GM18868 (cell line): Measurements from ENCODE around the gene GP1BA.
A peak's percentile ranks its signal among the peaks of the same experiment; 100 is the strongest.

Experiments used
- ATAC-seq: cut with Tn5 transposase; IDR thresholded peaks from one replicate; pipeline ENCODE4 v1.9.1; 2021; ENCODE audit warnings: mild to moderate bottlenecking, moderate library complexity; ENCODE audit not compliant: unreplicated experiment

Gene GP1BA

DNA sequence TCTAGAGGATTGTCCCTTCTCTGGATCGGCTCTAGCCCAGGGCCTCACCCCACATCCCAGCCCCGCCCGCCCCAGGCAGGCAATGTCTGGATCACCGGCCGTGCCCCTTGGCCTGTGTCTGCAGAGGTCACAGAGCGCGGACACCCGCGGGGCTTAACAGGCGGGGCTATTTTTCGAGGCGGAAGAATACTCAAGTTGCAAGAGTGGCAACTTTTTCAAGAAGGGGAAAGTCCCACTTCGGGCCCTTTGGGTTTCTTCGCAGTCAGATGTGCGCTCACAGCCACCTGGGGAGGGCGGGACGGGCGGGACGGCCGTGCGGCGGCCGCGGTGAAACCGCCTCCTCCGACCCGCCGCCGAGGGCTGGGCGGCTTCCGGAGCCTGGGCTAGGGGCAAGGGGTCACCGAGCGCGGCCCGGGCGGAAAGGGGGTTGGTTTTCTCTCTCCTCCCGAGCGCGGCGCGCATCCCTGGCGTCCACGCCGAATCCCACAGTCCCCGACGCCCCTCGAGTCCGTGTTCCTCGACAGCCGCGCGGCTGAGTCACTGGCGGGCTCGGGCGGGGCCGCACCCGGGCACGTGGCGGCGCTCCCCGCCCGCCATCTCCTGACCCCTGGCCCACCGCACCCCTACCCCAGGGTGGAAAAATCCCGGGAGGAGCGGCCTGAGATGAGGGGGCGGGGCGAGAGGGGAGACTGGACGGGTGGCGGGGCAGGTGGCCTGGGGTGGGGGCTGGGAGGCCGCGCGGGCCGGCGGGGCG, 17.4 kb downstream of the GP1BA start:
- ATAC-seq = peak; percentile 21

DNA sequence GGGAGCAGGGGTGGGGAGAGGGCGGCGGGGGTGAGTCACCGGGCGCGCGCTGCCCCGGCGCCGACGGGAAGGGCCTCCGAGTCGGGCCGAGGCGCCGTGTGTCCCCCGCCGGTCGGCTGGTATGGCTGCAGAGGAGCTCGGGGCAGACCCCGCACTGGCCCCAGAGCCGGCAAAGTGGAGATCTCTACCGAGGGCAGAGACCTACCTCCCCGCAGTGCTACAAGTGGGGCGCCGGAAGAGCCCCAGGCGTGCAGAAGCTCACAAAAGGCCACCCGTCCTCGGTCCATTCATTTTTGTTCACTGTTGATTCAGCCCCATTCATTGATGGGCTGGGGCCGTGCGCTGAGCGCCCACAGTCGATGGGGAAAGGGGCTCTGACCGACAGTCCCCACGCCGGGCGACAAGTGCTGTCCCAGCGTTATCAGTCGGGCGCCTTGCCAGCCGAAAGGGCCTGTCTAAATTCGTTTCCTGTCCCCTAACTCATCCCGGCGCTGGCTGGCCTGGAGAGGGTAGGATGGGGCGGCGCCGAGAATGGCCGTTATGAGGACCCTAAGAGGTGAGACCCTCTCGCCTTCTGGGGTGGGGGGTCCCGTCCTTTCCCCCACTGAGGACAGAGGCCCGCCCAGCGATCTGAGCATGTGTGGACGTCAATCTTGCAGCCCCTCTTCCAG, 18.1 kb downstream of the GP1BA start:
- ATAC-seq = no peak

GRCh38 chr17:4950746-4951204, 18.7 kb downstream of the GP1BA start, which contains the start of gene ENO3:
Gene ENO3, plus strand, starts transcription at chr17:4951119. Its CDS starts 711 bp downstream, at chr17:4951830.
- ATAC-seq = no peak

DNA sequence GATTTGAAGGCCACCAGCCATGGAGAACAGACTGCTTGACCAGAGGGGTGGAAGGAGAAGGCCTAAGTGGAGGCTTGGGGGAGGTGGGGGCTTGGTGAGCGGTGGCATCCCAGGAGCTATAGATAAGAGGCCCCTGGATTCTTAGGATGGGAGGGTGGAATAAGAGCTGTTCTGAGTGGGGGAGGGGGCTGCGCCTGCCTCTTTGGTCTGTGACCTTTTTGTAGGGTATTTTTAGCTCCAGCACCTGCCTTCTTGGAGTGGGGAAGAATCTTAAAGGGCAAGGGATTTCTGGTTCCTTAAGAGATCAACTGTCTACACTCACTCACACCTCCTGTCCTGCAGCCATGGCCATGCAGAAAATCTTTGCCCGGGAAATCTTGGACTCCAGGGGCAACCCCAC, 19.4 kb downstream of the GP1BA start:
- ATAC-seq = no peak

- no peak for ATAC-seq
Observed at GRCh38 chr17:4953451-4953961, 21.4 kb downstream of the GP1BA start.

DNA sequence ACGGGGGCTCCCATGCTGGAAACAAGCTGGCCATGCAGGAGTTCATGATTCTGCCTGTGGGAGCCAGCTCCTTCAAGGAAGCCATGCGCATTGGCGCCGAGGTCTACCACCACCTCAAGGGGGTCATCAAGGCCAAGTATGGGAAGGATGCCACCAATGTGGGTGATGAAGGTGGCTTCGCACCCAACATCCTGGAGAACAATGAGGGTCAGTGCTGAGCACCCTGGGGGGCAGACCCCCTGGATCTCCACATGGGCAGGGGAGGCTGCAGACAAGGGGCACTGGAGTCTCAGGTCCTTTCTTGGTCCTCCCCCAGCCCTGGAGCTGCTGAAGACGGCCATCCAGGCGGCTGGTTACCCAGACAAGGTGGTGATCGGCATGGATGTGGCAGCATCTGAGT, 23.0 kb downstream of the GP1BA start:
- no peak for ATAC-seq

DNA sequence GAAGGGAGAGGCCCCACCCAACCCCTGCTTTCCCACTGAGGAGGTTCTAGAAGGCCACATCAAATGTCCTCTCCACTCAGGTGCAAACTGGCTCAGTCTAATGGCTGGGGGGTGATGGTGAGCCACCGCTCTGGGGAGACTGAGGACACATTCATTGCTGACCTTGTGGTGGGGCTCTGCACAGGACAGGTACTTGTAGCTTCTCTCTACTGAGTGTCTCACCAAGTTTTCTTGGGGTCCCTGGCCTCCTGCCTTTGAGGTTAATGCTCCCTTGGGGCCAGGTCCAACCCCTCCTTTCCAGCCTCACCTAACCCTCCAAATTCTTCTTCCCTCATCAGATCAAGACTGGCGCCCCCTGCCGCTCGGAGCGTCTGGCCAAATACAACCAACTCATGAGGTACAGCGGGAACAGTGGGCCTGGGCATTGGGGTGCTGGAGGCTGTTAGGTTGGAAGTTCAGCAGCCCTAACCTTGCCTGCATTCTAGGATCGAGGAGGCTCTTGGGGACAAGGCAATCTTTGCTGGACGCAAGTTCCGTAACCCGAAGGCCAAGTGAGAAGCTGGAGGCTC, 24.5 kb downstream of the GP1BA start:
- no peak for ATAC-seq

DNA sequence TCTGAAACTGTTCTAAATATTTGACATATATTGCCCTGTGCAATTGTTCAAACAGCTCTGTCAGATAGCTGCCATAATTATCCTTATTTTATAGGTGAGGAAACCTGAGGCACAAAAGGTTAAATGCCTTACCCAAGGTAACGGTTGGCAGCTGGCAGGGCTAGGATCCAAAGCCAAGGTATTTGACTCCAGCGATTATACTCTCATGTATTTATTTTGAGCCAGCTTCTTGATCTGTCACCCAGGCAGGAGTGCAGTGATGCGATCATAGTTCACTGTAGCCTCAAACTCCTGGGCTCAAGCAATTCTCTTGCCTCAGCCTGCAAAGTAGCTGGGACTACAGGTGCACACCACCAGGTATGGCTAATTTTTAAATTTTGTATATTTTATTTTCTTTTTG, 26.0 kb downstream of the GP1BA start:
- ATAC-seq = no peak

DNA sequence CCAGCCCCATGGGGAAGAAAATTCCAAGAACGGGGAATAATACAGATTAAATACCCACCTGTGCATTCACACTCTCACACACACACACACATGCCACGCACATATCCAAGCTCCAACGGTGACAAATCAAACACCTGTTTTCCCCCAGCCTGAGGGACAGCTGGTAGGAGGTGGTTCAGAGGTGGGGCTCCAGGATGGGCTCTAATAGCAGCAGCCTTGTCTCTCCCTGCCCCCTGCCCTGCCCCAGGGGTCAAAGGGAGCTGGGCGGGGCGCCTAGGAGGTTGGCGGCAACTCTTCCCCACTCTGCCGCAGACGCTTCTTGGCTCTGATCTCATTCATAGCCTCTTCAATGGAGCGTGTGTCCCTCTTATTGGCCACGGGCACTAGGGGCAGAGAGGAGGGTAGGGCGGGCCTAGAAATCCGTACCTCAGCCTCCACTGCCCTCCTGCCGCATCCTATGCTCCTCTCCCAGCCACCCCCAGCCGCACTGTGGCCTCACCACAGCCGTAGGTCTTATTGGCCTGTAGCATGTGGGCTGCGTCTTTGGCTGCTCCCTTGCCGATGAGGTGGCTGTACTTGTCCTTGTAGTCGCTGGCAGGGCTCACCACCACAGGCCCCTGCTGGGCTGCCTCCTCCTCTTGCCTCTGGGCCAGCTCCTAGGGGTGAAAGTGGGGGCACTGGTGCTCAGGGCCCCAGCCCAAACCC, 27.3 kb downstream of the GP1BA start:
- no peak for ATAC-seq

DNA sequence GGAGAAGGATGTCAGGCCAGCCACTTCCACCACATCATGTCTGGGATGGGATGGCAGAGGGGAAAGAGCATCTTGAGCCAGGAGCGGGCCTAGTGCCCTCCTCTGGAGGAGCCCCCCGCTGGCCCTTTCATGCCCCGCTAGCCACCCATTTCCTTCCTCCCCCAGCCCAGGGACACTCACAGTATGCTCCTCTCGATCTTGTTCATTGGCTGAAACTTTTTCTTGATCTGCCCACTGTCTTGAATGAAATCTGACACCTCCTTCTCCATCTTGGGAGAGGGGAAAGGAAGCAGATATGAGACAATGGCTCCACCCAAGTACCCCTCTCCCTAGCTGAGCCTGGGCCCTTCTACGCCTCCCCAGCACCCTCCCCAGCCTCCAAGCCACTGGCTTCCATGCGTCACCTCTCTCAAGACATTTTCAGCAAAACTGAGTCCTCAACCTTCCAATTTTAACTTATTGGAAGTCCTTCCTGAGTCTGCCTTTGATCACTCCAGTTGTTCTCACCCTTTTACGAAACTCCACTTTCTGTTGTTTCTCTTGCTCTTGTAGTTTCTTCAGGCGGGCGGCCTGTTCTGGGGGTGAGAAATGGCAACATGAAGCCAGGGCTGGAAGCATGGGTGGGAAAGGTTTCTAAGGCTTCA, 28.3 kb downstream of the GP1BA start:
- no peak for ATAC-seq

GRCh38 chr17:4965311-4965986, 33.4 kb downstream of the GP1BA start:
- ATAC-seq = no peak

DNA sequence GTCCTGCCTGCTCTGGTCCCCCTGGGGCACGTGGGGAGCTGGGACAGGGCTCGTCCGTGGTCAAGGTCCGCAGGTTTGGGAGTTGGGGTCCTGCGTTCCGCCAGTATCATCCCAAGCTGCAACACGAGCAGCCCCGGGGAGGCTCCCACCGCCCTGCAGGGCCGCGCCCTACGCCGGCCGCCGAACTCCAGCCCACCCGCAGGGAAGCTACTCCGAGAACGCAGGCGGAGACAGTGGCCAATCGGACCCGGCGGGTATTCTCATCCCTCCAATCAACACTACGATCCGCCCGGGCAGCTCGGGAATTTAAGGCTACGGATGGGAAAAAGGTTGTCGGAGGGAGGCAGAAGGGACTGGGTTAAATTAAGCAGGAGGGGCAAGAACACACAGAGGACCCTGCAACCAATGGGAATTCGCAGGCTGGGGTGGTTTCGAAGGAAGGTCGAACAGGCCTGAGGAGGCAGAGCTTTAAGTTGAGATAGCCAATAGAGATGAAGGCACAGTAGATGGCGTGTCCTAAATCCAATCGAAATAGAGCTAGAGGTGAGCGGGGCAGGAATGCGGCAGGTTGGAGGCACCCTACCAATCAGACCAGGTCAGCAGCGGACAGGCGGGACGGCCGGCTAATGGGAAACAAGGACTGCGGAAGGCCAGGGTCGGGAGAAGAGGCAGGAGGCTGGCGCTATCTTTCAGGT, 34.9 kb downstream of the GP1BA start:
- peak; percentile 77 for ATAC-seq

GRCh38 chr17:4967539-4968485, 35.7 kb downstream of the GP1BA start, which contains the start of gene SPAG7:
Gene SPAG7, minus strand, starts transcription at chr17:4967817. Its CDS starts 13 bp downstream, at chr17:4967804.
- ATAC-seq = peak; percentile 60

DNA sequence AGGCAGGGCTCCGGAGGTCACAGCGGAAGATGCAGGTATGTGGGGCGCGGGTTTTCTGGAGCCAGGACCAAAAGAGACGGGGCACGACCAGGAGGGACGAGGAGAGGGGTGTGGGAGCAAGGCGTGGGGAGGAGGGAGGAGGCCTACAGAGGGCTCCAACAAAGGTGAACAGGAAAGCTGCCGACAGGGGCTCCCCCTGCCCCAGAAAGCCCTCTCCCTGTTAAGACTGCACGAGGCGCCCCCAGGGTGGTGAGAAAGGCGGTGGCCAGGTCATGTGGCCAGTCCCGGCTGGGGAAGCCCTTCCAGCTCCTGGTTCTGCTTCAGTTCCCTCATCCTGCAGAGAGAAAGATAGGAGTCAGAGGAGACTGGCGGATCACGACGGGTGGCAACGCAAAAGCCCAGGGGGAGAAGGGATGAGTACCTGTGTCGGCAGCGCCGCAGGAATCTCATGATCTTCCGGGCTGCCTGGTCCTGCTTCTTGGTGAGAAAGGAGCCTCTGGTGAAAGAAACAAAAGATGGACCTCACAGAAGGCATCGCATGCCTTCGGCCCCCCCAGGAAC, 36.5 kb downstream of the GP1BA start:
- no peak for ATAC-seq

DNA sequence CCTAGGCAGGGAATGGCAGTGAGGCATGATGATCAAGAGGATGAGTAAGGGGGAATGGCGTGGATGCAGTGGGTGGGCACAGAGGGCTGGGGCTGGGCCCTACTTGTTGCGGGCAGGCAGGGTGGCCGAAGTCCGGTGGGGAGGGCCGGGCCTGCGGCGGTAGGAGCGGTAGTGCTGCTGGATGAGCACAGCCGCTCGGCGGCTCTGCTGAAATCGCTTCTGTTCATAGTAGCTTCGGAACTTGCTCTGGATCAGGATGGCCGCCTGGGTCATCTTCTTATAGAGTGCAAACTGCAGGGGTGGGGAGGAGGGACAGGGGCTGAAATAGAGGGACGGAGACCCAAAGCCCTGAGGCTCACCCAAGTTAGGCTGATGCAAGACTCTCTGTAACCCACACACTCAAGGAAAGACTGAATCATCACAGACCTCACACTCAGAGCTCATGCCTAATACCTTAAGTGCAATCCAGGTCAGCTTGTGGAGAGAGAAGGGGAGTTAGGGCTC, 37.0 kb downstream of the GP1BA start:
- ATAC-seq = no peak

- ATAC-seq = no peak
Observed at GRCh38 chr17:4969551-4970173, 37.6 kb downstream of the GP1BA start.

DNA sequence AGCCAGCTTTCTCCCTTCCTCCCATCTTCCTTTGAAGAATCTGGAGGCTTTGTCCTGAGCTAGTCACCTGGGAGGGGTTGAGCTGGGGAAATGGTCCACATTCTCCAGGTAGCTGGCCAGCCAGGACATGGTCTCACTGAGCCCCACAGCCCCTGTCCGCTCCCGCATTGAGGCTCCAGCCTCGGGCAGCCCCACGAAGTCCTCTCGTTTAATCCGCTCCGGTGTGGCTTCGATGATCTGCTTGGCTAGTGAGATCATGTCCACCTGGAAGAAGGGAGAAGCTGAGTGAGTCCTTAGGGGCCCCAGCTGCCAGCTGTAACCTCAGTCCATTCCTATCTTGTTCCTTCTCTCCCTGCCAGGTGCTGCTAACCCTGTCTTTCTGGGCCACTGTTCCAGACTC, 38.2 kb downstream of the GP1BA start:
- ATAC-seq = no peak
